OCI-LY7 (cell line): ENCODE data around the gene KCNQ5. TPM values are rescaled to one million over a fixed set of nuclear protein-coding genes. Genes with fewer than 3 reads are reported as not detected.

Experiments
- BruUV-seq: library from RNA; stranded (reverse); fragments of 400-500 nt; replicated peaks from 2 replicates; lab custom pipeline; 2021; lab: Mats Ljungman, UMichigan
- CTCF ChIA-PET: fragments of 300-600 bp; sonication (Branson Sonifier 250); formaldehyde crosslinking; loops from one replicate; lab custom pipeline; 2022; ENCODE audit warnings: antibody characterized with exemption; ENCODE audit not compliant: unreplicated experiment; lab: Charles Lee
- POLR2A ChIA-PET: fragments of 300-600 bp; sonication (Branson Sonifier 250); formaldehyde crosslinking; loops from one replicate; lab custom pipeline; 2022; ENCODE audit warnings: antibody characterized with exemption; lab: Charles Lee
- DNase-seq: peaks from one replicate; pipeline ENCODE4 v3.0.0-alpha.2; 2015; ENCODE audit warnings: low spot score
- H2AFZ ChIP-seq: fragments of 200-600 bp; sonication (generic), shearing (Covaris generic); 2 replicates; pipeline ENCODE4 v1.6.1; 2014; ENCODE audit warnings: mild to moderate bottlenecking, antibody characterized with exemption, low read length, moderate library complexity
- H3K27ac ChIP-seq: fragments of 200-600 bp; sonication (generic); 2 replicates; pipeline ENCODE4 v1.5.1; 2014; ENCODE audit warnings: mixed run types, low read depth, mild to moderate bottlenecking, moderate library complexity, low read length, inconsistent platforms; ENCODE audit not compliant: poor library complexity, severe bottlenecking
- H3K36me3 ChIP-seq: fragments of 200-600 bp; sonication (generic); 2 replicates; pipeline ENCODE4 v1.6.1; 2014; ENCODE audit warnings: mild to moderate bottlenecking, antibody characterized with exemption, low read length, moderate library complexity, mixed read lengths; ENCODE audit not compliant: insufficient read depth
- H3K4me1 ChIP-seq: fragments of 200-600 bp; sonication (generic); 2 replicates; pipeline ENCODE4 v1.5.1; 2014; ENCODE audit warnings: mild to moderate bottlenecking, low read length; ENCODE audit not compliant: insufficient read depth, poor library complexity, severe bottlenecking
- H3K4me2 ChIP-seq: fragments of 200-600 bp; sonication (generic); 2 replicates; pipeline ENCODE4 v1.6.1; 2014; ENCODE audit warnings: mild to moderate bottlenecking, low read length
- H3K4me3 ChIP-seq: fragments of 200-600 bp; sonication (generic); 2 replicates; pipeline ENCODE4 v1.5.1; 2014; ENCODE audit warnings: mild to moderate bottlenecking, low read depth, low read length; ENCODE audit not compliant: poor library complexity, severe bottlenecking
- H3K79me2 ChIP-seq: fragments of 200-600 bp; sonication (generic); 2 replicates; pipeline ENCODE4 v1.6.1; 2016; ENCODE audit warnings: low read depth, mild to moderate bottlenecking, low read length, moderate library complexity, mixed read lengths; ENCODE audit not compliant: insufficient read depth
- H3K9me2 ChIP-seq: fragments of 200-600 bp; sonication (generic); 2 replicates; pipeline ENCODE4 v1.6.1; 2016; ENCODE audit warnings: mild to moderate bottlenecking, low read length, mixed read lengths; ENCODE audit not compliant: insufficient read depth
- H3K9me3 ChIP-seq: fragments of 200-600 bp; sonication (generic); 2 replicates; pipeline ENCODE4 v1.6.1; 2014; ENCODE audit warnings: mild to moderate bottlenecking, mixed run types, low read length, mixed read lengths
- H4K20me1 ChIP-seq: fragments of 200-600 bp; sonication (generic); 2 replicates; pipeline ENCODE4 v1.6.1; 2014; ENCODE audit warnings: mild to moderate bottlenecking, antibody characterized with exemption, low read length, moderate library complexity, mixed read lengths; ENCODE audit not compliant: insufficient read depth
- EZH2phosphoT487 ChIP-seq: fragments of 200-600 bp; sonication (generic); IDR thresholded peaks from 2 replicates; pipeline ENCODE4 v1.6.1; 2018; ENCODE audit warnings: low read depth, borderline replicate concordance, mild to moderate bottlenecking, mixed run types, antibody characterized with exemption, low read length, moderate library complexity, mixed read lengths
- intact Hi-C: fragments of 100-400 bp; cut with micrococcal nuclease; formaldehyde crosslinking; loops from one replicate; pipeline ENCODE4 v1.10.0; 2022; ENCODE audit not compliant: unreplicated experiment
- total RNA-seq, 2 experiments: library from RNA; depleted of rRNA in 1 of 2; stranded (reverse); fragments of >200 nt in 1 of 2; shearing (Covaris generic) in 1 of 2; gene quantifications; 2 replicates each; pipeline ENCODE4 v1.2.3, GENCODE V29; 2014 to 2022
- TF ChIP-seq, protein P1 (sequence below): fragments of 200-600 bp; sonication (generic); conservative IDR thresholded peaks from 2 replicates; pipeline ENCODE4 v1.5.1; 2014; ENCODE audit warnings: mild to moderate bottlenecking, antibody characterized with exemption, low read length, moderate library complexity, mixed read lengths

The KCNQ5 gene
- total RNA-seq, 2 experiments from 2014 or later: 26.1 to 29.7 TPM

DNA sequence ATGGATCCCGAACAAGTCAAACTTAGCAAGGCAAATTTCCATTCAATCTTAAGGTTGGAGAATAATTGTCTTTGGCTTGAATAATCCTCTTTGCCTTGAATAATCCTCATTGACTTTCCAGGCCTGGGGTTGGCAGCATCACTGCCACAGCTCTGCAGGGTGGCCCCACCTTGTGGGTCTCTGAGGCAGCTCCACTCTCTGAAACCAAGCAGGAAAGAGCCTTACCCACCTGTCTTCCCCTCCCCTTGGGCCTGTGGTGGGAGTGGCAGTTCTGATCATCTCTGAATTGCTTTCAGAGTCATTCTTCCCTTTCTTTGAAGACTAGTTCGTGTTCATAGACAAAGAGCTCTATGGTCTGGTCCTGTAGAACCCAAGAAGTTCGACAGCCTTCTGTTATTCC is 47.5 kb downstream of the KCNQ5 start:
- BruUV-seq: no TSS peak
- no peaks in the 10 kb centered on the region; the same call in 1 of the 2 replicates for H3K36me3 ChIP-seq
- ChIA-PET CTCF (no interaction called here), POLR2A (interaction anchor here (0.6 to 1.0 kb wide), 2 partner anchors 51 to 110 kb away, joined by 3 read pairs; no protein-coding TSS in a partner anchor)
- H3K4me3 ChIP-seq: no peak overlapping the region
- H4K20me1 ChIP-seq: peaks cover 3% of the 10 kb centered on the region; the same call in 1 of the 2 replicates
- no peak overlapping the region for H3K27ac ChIP-seq
- TF ChIP-seq, protein P1, sequence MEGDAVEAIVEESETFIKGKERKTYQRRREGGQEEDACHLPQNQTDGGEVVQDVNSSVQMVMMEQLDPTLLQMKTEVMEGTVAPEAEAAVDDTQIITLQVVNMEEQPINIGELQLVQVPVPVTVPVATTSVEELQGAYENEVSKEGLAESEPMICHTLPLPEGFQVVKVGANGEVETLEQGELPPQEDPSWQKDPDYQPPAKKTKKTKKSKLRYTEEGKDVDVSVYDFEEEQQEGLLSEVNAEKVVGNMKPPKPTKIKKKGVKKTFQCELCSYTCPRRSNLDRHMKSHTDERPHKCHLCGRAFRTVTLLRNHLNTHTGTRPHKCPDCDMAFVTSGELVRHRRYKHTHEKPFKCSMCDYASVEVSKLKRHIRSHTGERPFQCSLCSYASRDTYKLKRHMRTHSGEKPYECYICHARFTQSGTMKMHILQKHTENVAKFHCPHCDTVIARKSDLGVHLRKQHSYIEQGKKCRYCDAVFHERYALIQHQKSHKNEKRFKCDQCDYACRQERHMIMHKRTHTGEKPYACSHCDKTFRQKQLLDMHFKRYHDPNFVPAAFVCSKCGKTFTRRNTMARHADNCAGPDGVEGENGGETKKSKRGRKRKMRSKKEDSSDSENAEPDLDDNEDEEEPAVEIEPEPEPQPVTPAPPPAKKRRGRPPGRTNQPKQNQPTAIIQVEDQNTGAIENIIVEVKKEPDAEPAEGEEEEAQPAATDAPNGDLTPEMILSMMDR: no peak
- TF ChIP-seq EZH2phosphoT487: no peak
- no peak for DNase-seq
- no peak overlapping the region for H3K4me2 ChIP-seq
- intact Hi-C loops: no loop called here
- no peaks in the 10 kb centered on the region for H3K9me2 ChIP-seq
- H2AFZ ChIP-seq: no peak overlapping the region
- H3K4me1 ChIP-seq: no peaks in the 10 kb centered on the region
- H3K79me2 ChIP-seq: peaks cover 27% of the 10 kb centered on the region; the same call in 1 of the 2 replicates
- H3K9me3 ChIP-seq: no peaks in the 10 kb centered on the region

DNA sequence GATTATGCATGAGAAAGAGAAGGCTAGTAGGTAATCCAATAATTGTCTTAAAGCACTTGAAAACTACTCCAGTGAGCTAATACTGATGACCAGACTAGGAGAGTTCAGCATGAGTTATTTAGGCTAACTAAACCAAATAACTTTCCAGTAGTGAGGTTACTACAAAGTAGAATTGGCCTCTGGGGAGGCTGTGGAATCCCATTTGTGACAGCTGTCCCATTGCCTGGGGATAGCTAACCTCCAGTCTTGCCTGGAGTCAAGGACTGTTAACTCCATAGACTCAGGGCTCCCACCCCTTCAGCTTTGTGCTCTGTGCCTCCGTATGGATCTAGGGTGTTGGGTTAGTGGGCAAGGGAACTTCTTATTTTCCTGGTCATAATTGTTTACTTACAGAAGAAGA is 51.0 kb downstream of the KCNQ5 start:
- BruUV-seq: no TSS peak
- intact Hi-C loops: no loop called here

DNA sequence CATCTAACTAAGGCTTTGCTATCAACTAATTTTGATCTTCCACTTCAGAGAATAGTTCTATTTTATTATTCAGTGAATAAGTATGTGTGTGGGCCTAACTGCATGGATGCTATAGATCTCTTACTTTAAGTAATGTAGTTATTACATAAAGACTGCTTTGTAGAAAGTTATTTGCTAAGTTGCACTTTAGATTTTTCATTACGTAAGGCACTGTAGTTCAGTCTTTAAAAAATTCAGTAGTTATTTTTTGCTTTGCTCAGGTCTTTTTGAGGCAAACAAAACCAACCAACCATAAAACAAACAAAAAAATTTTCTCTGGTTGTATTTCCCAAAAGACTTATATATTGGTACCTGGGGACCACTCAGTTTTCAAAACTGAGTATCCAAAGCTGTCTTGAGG is 53.0 kb downstream of the KCNQ5 start:
- Histone ChIP-seq H3K4me2 (no peak overlapping the region), H3K9me2 (no peaks in the 10 kb centered on the region), H3K27ac (no peak overlapping the region), H3K4me1 (no peaks in the 10 kb centered on the region), H2AFZ (no peak overlapping the region), H3K36me3 (peaks cover 24% of the 10 kb centered on the region), H4K20me1 (peaks cover 12% of the 10 kb centered on the region; the same call in 1 of the 2 replicates), H3K9me3 (no peaks in the 10 kb centered on the region), H3K4me3 (no peak overlapping the region), H3K79me2 (peaks cover 29% of the 10 kb centered on the region)
- intact Hi-C loops: no loop called here
- DNase-seq: no peak
- POLR2A ChIA-PET: no interaction called here
- TF ChIP-seq EZH2phosphoT487: no peak
- TF ChIP-seq, protein P1: no peak
- BruUV-seq: no TSS peak
- CTCF ChIA-PET: no interaction called here

More for the DNA sequence above, 51.0 kb downstream of the KCNQ5 start:
- DNase-seq: no peak
- ChIA-PET CTCF (no interaction called here), POLR2A (no interaction called here)
- H3K4me1 ChIP-seq: no peaks in the 10 kb centered on the region
- H3K4me2 ChIP-seq: no peak overlapping the region
- H3K9me3 ChIP-seq: no peaks in the 10 kb centered on the region
- H3K36me3 ChIP-seq: peaks cover 13% of the 10 kb centered on the region
- TF ChIP-seq EZH2phosphoT487: no peak
- TF ChIP-seq, protein P1: no peak
- H2AFZ ChIP-seq: no peak overlapping the region
- no peak overlapping the region for H3K27ac ChIP-seq
- H4K20me1 ChIP-seq: peaks cover 12% of the 10 kb centered on the region
- peaks cover 35% of the 10 kb centered on the region for H3K79me2 ChIP-seq
- H3K4me3 ChIP-seq: no peak overlapping the region
- no peaks in the 10 kb centered on the region for H3K9me2 ChIP-seq
